H9 (cell line): Measurements from ENCODE around the gene FAHD1. TPM values are rescaled to one million over a fixed set of nuclear protein-coding genes. Genes with fewer than 3 reads are reported as not detected.

ENCODE experiments used
- DNase-seq: peaks from one replicate; pipeline ENCODE4 v3.0.0-alpha.2; 2017
- H2AFZ ChIP-seq: one replicate; pipeline ENCODE4 v1.6.1; 2013; ENCODE audit warnings: mild to moderate bottlenecking, low read length, control low read depth, moderate library complexity
- H2AK5ac ChIP-seq: 2 replicates; pipeline ENCODE4 v1.6.1; 2013; ENCODE audit warnings: low read length, control low read depth, mixed read lengths; ENCODE audit not compliant: insufficient read length
- H2BK120ac ChIP-seq: one replicate; pipeline ENCODE4 v1.6.1; 2013; ENCODE audit warnings: low read depth, mild to moderate bottlenecking, low read length, control low read depth, inconsistent platforms; ENCODE audit not compliant: poor library complexity, severe bottlenecking
- H2BK12ac ChIP-seq: 2 replicates; pipeline ENCODE4 v1.6.1; 2013; ENCODE audit warnings: low read length, control low read depth, mixed read lengths, low read depth; ENCODE audit not compliant: insufficient read length
- H2BK15ac ChIP-seq: 2 replicates; pipeline ENCODE4 v1.6.1; 2013; ENCODE audit warnings: low read depth, low read length, control low read depth
- H2BK20ac ChIP-seq: one replicate; pipeline ENCODE4 v1.6.1; 2013; ENCODE audit warnings: low read depth, mild to moderate bottlenecking, low read length, control low read depth, inconsistent platforms; ENCODE audit not compliant: poor library complexity, severe bottlenecking
- H2BK5ac ChIP-seq: 2 replicates; pipeline ENCODE4 v1.6.1; 2013; ENCODE audit warnings: low read length, control low read depth, mixed read lengths; ENCODE audit not compliant: insufficient read length
- H3K14ac ChIP-seq: 2 replicates; pipeline ENCODE4 v1.6.1; 2013; ENCODE audit warnings: low read length, control low read depth; ENCODE audit not compliant: insufficient read depth
- H3K18ac ChIP-seq: 2 replicates; pipeline ENCODE4 v1.6.1; 2013; ENCODE audit warnings: low read depth, mild to moderate bottlenecking, mixed read lengths, low read length, control low read depth; ENCODE audit not compliant: insufficient read length
- H3K23ac ChIP-seq: 2 replicates; pipeline ENCODE4 v1.6.1; 2013; ENCODE audit warnings: low read length, control low read depth, mixed read lengths, low read depth; ENCODE audit not compliant: insufficient read length
- H3K23me2 ChIP-seq: 2 replicates; pipeline ENCODE4 v1.6.1; 2013; ENCODE audit warnings: low read depth, mild to moderate bottlenecking, mixed read lengths, low read length, control low read depth; ENCODE audit not compliant: insufficient read length, poor library complexity, severe bottlenecking
- H3K27ac ChIP-seq: 2 replicates; pipeline ENCODE4 v1.5.1; 2013; ENCODE audit warnings: low read length, control low read depth, mixed read lengths, low read depth; ENCODE audit not compliant: insufficient read length
- H3K27me3 ChIP-seq: 2 replicates; pipeline ENCODE4 v1.6.1; 2013; ENCODE audit warnings: low read length, control low read depth, inconsistent platforms; ENCODE audit not compliant: insufficient read depth
- H3K4ac ChIP-seq: 2 replicates; pipeline ENCODE4 v1.6.1; 2013; ENCODE audit warnings: low read depth, mild to moderate bottlenecking, control low read depth, inconsistent platforms, low read length, moderate library complexity
- H3K4me1 ChIP-seq: 2 replicates; pipeline ENCODE4 v1.6.1; 2013; ENCODE audit warnings: low read length, control low read depth, inconsistent platforms; ENCODE audit not compliant: insufficient read depth
- H3K4me2 ChIP-seq: 2 replicates; pipeline ENCODE4 v1.6.1; 2013; ENCODE audit warnings: low read length, control low read depth, mixed read lengths; ENCODE audit not compliant: insufficient read length, insufficient read depth
- H3K56ac ChIP-seq: 2 replicates; pipeline ENCODE4 v1.6.1; 2013; ENCODE audit warnings: low read depth, mild to moderate bottlenecking, mixed read lengths, low read length, control low read depth; ENCODE audit not compliant: insufficient read length
- H3K79me1 ChIP-seq: 2 replicates; pipeline ENCODE4 v1.6.1; 2013; ENCODE audit warnings: low read depth, mild to moderate bottlenecking, moderate library complexity, low read length, control low read depth, inconsistent platforms; ENCODE audit not compliant: insufficient read depth, poor library complexity, severe bottlenecking
- H3K79me2 ChIP-seq: 2 replicates; pipeline ENCODE4 v1.6.1; 2013; ENCODE audit warnings: low read length, control low read depth, inconsistent platforms; ENCODE audit not compliant: insufficient read depth
- H3K9ac ChIP-seq: 2 replicates; pipeline ENCODE4 v1.6.1; 2013; ENCODE audit warnings: low read length, control low read depth, mixed read lengths; ENCODE audit not compliant: insufficient read length; ENCODE audit errors: extremely low read depth
- H3K9me3 ChIP-seq: one replicate; pipeline ENCODE4 v1.6.1; 2013; ENCODE audit warnings: low read depth, low read length, inconsistent platforms; ENCODE audit not compliant: control insufficient read depth
- H3T11ph ChIP-seq: one replicate; pipeline ENCODE4 v1.6.1; 2013; ENCODE audit warnings: mild to moderate bottlenecking, low read length, control low read depth, inconsistent platforms
- H4K20me1 ChIP-seq: one replicate; pipeline ENCODE4 v1.6.1; 2013; ENCODE audit not compliant: control insufficient read depth, insufficient read length, insufficient read depth
- H4K5ac ChIP-seq: 2 replicates; pipeline ENCODE4 v1.6.1; 2013; ENCODE audit warnings: low read depth, mild to moderate bottlenecking, mixed read lengths, low read length, control low read depth; ENCODE audit not compliant: insufficient read length
- H4K8ac ChIP-seq: replicated peaks from 2 replicates; pipeline ENCODE4 v1.6.1; 2013; ENCODE audit warnings: low read length, control low read depth, mixed read lengths, low read depth; ENCODE audit not compliant: insufficient read length
- H4K91ac ChIP-seq: 2 replicates; pipeline ENCODE4 v1.6.1; 2013; ENCODE audit warnings: low read depth, mild to moderate bottlenecking, moderate library complexity, mixed read lengths, low read length, control low read depth; ENCODE audit not compliant: insufficient read length
- H3K27ac Mint-ChIP-seq, 3 experiments: 2 replicates in 2 of 3; 3 replicates in 1 of 3; pipeline ENCODE4 v1.8.0; 2020 to 2021; ENCODE audit warnings: mixed read lengths in 3 of 3, mild to moderate bottlenecking in 1 of 3, moderate library complexity in 1 of 3
- H3K27me3 Mint-ChIP-seq: 2 replicates; pipeline ENCODE4 v1.8.0; 2021; ENCODE audit warnings: low read depth, mild to moderate bottlenecking, moderate library complexity, mixed read lengths
- H3K36me3 Mint-ChIP-seq, 3 experiments: 2 replicates in 2 of 3; 3 replicates in 1 of 3; pipeline ENCODE4 v1.8.0; 2020 to 2021; ENCODE audit warnings: low read depth in 3 of 3, mixed read lengths in 3 of 3; ENCODE audit not compliant: insufficient read depth in 1 of 3
- H3K4me1 Mint-ChIP-seq, 2 experiments: 2 replicates each; pipeline ENCODE4 v1.8.0; 2020; ENCODE audit warnings: mixed read lengths in 2 of 2
- H3K4me3 Mint-ChIP-seq, 2 experiments: 2 replicates in 1 of 2; 3 replicates in 1 of 2; pipeline ENCODE4 v1.8.0; 2020 to 2021; ENCODE audit warnings: mild to moderate bottlenecking in 2 of 2, mixed read lengths in 2 of 2, moderate library complexity in 1 of 2
- H3K9me3 Mint-ChIP-seq, 2 experiments: 2 replicates in 1 of 2; 3 replicates in 1 of 2; pipeline ENCODE4 v1.8.0; 2020; ENCODE audit warnings: mild to moderate bottlenecking in 2 of 2, mixed read lengths in 2 of 2, moderate library complexity in 1 of 2
- CTCF ChIP-seq: fragments of 200-600 bp; sonication (generic); conservative IDR thresholded peaks from 3 replicates; pipeline ENCODE4 v1.8.0; 2021; ENCODE audit warnings: antibody characterized with exemption, mild to moderate bottlenecking
- WGBS: extraction: QIAGEN DNeasy Blood & Tissue Kit; methylation state at CpG from one replicate; pipeline ENCODE4 v1.1.7; 2013; ENCODE audit warnings: missing lambda C conversion rate, low lambda C conversion rate, mixed read lengths; ENCODE audit not compliant: insufficient read length; ENCODE audit errors: extremely low coverage; 5-methylcytosine and 5-hydroxymethylcytosine counted together
- total RNA-seq: library from RNA; stranded (reverse); gene quantifications from 2 replicates; pipeline ENCODE4 v1.2.1, GENCODE V29; 2021

The FAHD1 gene
- total RNA-seq, 1 experiment from 2014 or later, result 16.2 TPM

- Histone ChIP-seq H3K27ac (no peak overlapping the region), H4K5ac (no peak overlapping the region), H3K27me3 (no peaks in the 10 kb centered on the region), H2BK5ac (no peak overlapping the region), H3K9me3 (no peaks in the 10 kb centered on the region), H2BK20ac (no peak overlapping the region), H3K79me1 (no peaks in the 10 kb centered on the region), H3K9ac (no peak overlapping the region), H2BK12ac (no peak overlapping the region), H2BK15ac (no peak overlapping the region), H3K4ac (no peak overlapping the region), H3K23ac (no peak overlapping the region), H3K4me2 (no peak overlapping the region), H2AFZ (no peak overlapping the region), H3K79me2 (no peaks in the 10 kb centered on the region), H3T11ph (no peak overlapping the region), H3K56ac (no peak overlapping the region), H2AK5ac (no peak overlapping the region), H4K91ac (no peak overlapping the region), H3K4me1 (no peaks in the 10 kb centered on the region), H2BK120ac (no peak overlapping the region), H3K18ac (no peak overlapping the region), H3K23me2 (no peaks in the 10 kb centered on the region), H3K14ac (no peak overlapping the region), H4K8ac (no peak overlapping the region), H4K20me1 (no peaks in the 10 kb centered on the region)
- Mint-ChIP-seq H3K36me3 (peaks cover 4 to 17% (median 16%) of the 10 kb centered on the region in 3 experiments; a peak in 6 of 7 replicates), H3K9me3 (no peaks in the 10 kb centered on the region), H3K4me1 (no peaks in the 10 kb centered on the region), H3K4me3 (no peak overlapping the region), H3K27ac (no peak overlapping the region), H3K27me3 (no peaks in the 10 kb centered on the region; the same call in 1 of the 2 replicates)
- no CpG with 5 or more reads among the region's 27 CpGs for WGBS
- no peak for TF ChIP-seq CTCF
- DNase-seq, result no peak
Observed at GRCh38 chr16:1818204-1818872, 8.7 kb upstream of the FAHD1 start.
